ENCODE data around the gene ENOX1. TPM values are rescaled to one million over a fixed set of nuclear protein-coding genes. Genes with fewer than 3 reads are reported as not detected.

Gene ENOX1
- total and polyA plus RNA-seq, 2 of the 13 experiments (the other 11 are each of a cell fraction or from before 2014, with no cell fraction given) = not detected

DNA sequence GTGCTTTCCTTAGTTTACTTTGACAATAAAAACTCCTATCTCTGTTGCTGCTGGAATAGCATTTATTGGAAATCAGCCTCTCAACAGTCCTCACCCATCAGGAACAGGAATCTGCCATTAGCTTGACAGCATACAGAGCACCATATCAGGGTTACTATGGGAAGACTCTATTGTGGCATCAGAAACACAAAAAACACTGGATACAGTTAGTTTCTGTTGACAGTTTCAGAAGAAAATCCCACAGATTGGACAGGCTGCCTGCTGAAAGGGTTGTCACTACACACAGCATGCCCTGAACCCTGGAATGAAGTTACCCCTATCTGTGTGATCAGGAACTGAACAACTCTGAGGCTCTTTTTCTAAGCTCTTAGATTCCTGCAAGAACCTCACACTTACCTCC lies 172.7 kb downstream of the ENOX1 start (continued):
- TF ChIP-seq, protein P1, sequence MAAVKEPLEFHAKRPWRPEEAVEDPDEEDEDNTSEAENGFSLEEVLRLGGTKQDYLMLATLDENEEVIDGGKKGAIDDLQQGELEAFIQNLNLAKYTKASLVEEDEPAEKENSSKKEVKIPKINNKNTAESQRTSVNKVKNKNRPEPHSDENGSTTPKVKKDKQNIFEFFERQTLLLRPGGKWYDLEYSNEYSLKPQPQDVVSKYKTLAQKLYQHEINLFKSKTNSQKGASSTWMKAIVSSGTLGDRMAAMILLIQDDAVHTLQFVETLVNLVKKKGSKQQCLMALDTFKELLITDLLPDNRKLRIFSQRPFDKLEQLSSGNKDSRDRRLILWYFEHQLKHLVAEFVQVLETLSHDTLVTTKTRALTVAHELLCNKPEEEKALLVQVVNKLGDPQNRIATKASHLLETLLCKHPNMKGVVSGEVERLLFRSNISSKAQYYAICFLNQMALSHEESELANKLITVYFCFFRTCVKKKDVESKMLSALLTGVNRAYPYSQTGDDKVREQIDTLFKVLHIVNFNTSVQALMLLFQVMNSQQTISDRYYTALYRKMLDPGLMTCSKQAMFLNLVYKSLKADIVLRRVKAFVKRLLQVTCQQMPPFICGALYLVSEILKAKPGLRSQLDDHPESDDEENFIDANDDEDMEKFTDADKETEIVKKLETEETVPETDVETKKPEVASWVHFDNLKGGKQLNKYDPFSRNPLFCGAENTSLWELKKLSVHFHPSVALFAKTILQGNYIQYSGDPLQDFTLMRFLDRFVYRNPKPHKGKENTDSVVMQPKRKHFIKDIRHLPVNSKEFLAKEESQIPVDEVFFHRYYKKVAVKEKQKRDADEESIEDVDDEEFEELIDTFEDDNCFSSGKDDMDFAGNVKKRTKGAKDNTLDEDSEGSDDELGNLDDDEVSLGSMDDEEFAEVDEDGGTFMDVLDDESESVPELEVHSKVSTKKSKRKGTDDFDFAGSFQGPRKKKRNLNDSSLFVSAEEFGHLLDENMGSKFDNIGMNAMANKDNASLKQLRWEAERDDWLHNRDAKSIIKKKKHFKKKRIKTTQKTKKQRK (IDR thresholded peaks at IDR 0.05; ENCODE audit: low read length) = no peak

DNA sequence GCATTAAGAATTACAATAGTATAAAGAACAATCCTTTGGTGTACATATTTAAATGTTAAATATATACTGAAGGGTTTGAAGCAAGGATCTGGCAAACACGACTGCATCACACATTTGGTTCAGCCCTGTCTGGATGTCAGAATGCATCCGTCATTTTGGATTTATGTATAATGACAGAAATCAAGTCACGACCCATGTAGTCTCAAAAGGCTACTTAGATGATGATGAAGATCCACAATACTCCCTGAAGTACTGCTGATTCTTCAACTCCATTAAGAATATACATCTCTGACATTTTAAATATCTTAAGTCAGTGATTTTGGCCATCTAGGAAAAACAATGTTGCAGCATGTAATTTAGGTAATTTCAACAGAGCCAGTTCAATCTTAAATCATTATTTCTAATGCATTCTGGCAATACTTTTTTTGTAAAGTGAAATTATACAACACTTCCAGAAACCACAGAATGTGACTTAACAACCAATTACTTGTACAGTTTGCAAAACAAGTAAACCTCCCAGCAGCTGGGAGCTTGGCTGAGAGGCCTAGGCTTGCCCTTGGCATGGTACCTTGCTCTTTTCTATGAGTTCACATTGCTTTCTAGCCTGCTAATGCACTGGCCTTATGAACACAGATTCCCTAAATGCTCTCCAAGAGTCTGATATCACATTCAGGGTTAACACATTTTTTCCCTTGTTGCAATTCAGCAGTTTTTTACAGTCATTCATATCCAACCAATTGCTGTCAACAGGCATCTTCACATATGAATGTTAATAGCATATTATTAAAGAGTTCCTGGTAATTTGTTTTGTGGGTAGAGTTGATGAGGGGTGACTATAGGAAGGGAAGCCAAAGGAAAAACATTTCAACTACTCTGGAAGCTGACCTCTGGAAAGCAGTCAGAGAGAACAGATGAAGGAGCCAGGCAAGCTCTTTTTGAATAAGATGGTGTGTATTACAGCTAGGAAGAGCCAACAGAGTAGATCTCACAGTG lies 175.2 kb downstream of the ENOX1 start:
- no peaks in the 10 kb centered on the region for H4K20me1 ChIP-seq (ENCODE audit: insufficient read depth, low read length)
- no peaks in the 10 kb centered on the region for H3K27me3 ChIP-seq (ENCODE audit: control insufficient read depth in 1 of 2, insufficient read depth in 2 of 2, low read length in 2 of 2)
- CTCF ChIA-PET (ENCODE audit: low intra/inter-chr PET ratio, low total read pairs) = no interaction called here
- FAIRE-seq (no peak), DNase-seq (ENCODE audit: low spot score) (no peak), ATAC-seq (no peak)
- POLR2A ChIA-PET = no interaction called here
- no peaks in the 10 kb centered on the region for H3K79me2 ChIP-seq (ENCODE audit: insufficient read depth, low read length)
- no peak overlapping the region for H2AFZ ChIP-seq (ENCODE audit: low read length)
- H3K4me3 ChIP-seq (replicated peaks in 1 of 3; ENCODE audit: insufficient read depth in 1 of 3, low read depth in 2 of 3, low read length in 3 of 3) = no peak overlapping the region
- H3K4me1 ChIP-seq (ENCODE audit: insufficient read depth, low read length) = no peaks in the 10 kb centered on the region
- in situ Hi-C loops (cut with HindIII; ENCODE audit: extremely low pct_ligation_motif_present, low pct_unique_long_range_greater_than_20kb) = no loop called here
- no TSS peak for BruUV-seq (replicated peaks)
- H3K27ac ChIP-seq (ENCODE audit: extremely low read length, insufficient read depth, low read length) = no peak overlapping the region
- intact Hi-C loops (cut with micrococcal nuclease; ENCODE audit: unreplicated experiment) = no loop called here
- H3K9me3 ChIP-seq (ENCODE audit: low read length) = no peaks in the 10 kb centered on the region
- H3K4me2 ChIP-seq (ENCODE audit: low read depth, low read length) = no peak overlapping the region
- no peaks in the 10 kb centered on the region for H3K36me3 ChIP-seq (replicated peaks in 1 of 2; ENCODE audit: control insufficient read depth in 1 of 2, insufficient read depth in 2 of 2, low read length in 2 of 2)
- no peak overlapping the region for H3K9ac ChIP-seq (ENCODE audit: insufficient read depth, low read depth, low read length)
- 2% methylated on average over 3 of the region's 3 CpGs for WGBS (ENCODE audit: low lambda C conversion rate)
- no peak for TF ChIP-seq SOX13 (IDR thresholded peaks at IDR 0.05)
- no peak for TF ChIP-seq SOX13 (CRISPR knock-in tag; conservative IDR thresholded peaks at IDR 0.05 in 1 of 2, IDR thresholded peaks at IDR 0.05 in 1 of 2)
- TF ChIP-seq ZNF644 (CRISPR knock-in tag; IDR thresholded peaks at IDR 0.05; ENCODE audit: low read depth) = no peak
- TF ChIP-seq SRY (CRISPR knock-in tag; IDR thresholded peaks at IDR 0.05) = no peak
- no peak for TF ChIP-seq TEAD2 (CRISPR knock-in tag; IDR thresholded peaks at IDR 0.05)
- TF ChIP-seq CREM (IDR thresholded peaks at IDR 0.05) = no peak
- no peak for TF ChIP-seq CREM (CRISPR knock-in tag; IDR thresholded peaks at IDR 0.05)
- no peak for TF ChIP-seq ZNF337 (CRISPR knock-in tag; IDR thresholded peaks at IDR 0.05; ENCODE audit: borderline replicate concordance, low read depth)
- no peak for TF ChIP-seq GTF2F1 (IDR thresholded peaks at IDR 0.05; ENCODE audit: low read length)
- no peak for TF ChIP-seq NCOA5 (CRISPR knock-in tag; IDR thresholded peaks at IDR 0.05)
- TF ChIP-seq ZNF558 (CRISPR knock-in tag; IDR thresholded peaks at IDR 0.05; ENCODE audit: borderline replicate concordance) = no peak
- TF ChIP-seq, protein P2, sequence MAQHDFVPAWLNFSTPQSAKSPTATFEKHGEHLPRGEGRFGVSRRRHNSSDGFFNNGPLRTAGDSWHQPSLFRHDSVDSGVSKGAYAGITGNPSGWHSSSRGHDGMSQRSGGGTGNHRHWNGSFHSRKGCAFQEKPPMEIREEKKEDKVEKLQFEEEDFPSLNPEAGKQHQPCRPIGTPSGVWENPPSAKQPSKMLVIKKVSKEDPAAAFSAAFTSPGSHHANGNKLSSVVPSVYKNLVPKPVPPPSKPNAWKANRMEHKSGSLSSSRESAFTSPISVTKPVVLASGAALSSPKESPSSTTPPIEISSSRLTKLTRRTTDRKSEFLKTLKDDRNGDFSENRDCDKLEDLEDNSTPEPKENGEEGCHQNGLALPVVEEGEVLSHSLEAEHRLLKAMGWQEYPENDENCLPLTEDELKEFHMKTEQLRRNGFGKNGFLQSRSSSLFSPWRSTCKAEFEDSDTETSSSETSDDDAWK (CRISPR knock-in tag; IDR thresholded peaks at IDR 0.05) = no peak
- TF ChIP-seq MIXL1 (CRISPR knock-in tag; IDR thresholded peaks at IDR 0.05) = no peak
- TF ChIP-seq, protein P3, sequence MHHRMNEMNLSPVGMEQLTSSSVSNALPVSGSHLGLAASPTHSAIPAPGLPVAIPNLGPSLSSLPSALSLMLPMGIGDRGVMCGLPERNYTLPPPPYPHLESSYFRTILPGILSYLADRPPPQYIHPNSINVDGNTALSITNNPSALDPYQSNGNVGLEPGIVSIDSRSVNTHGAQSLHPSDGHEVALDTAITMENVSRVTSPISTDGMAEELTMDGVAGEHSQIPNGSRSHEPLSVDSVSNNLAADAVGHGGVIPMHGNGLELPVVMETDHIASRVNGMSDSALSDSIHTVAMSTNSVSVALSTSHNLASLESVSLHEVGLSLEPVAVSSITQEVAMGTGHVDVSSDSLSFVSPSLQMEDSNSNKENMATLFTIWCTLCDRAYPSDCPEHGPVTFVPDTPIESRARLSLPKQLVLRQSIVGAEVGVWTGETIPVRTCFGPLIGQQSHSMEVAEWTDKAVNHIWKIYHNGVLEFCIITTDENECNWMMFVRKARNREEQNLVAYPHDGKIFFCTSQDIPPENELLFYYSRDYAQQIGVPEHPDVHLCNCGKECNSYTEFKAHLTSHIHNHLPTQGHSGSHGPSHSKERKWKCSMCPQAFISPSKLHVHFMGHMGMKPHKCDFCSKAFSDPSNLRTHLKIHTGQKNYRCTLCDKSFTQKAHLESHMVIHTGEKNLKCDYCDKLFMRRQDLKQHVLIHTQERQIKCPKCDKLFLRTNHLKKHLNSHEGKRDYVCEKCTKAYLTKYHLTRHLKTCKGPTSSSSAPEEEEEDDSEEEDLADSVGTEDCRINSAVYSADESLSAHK (CRISPR knock-in tag; IDR thresholded peaks at IDR 0.05; ENCODE audit: borderline replicate concordance) = no peak
- no peak for TF ChIP-seq HNF4A (CRISPR knock-in tag; IDR thresholded peaks at IDR 0.05)
- TF ChIP-seq SMARCE1 (IDR thresholded peaks at IDR 0.05; ENCODE audit: borderline replicate concordance) = no peak

Data from HepG2 (cell line).